Measurements from ENCODE around the gene DCC. TPM values are rescaled to one million over a fixed set of nuclear protein-coding genes. Genes with fewer than 3 reads are reported as not detected.

DCC gene
- total RNA-seq, 1 donor from 2014 or later = 0.06 TPM

GRCh38 chr18:52667463-52668065 lies 327.6 kb downstream of the DCC start:
- no peak for DNase-seq (ENCODE audit: extremely low read depth, low read depth, low spot score)

GRCh38 chr18:52670896-52671295 lies 330.9 kb downstream of the DCC start:
- no peak for DNase-seq (ENCODE audit: extremely low read depth, low read depth, low spot score)

GRCh38 chr18:52678034-52678433 lies 338.0 kb downstream of the DCC start:
- DNase-seq (ENCODE audit: extremely low read depth, low read depth, low spot score) = no peak

- no peak for DNase-seq (ENCODE audit: extremely low read depth, low read depth, low spot score)
Measured at GRCh38 chr18:52678551-52678950, 338.6 kb downstream of the DCC start.

GRCh38 chr18:52679354-52679753 lies 339.4 kb downstream of the DCC start:
- DNase-seq (ENCODE audit: extremely low read depth, low read depth, low spot score) = no peak

GRCh38 chr18:52682260-52682659 lies 342.3 kb downstream of the DCC start:
- DNase-seq (ENCODE audit: extremely low read depth, low read depth, low spot score) = no peak

GRCh38 chr18:52685316-52685715 lies 345.3 kb downstream of the DCC start:
- no peak for DNase-seq (ENCODE audit: extremely low read depth, low read depth, low spot score)

GRCh38 chr18:52691841-52692240 lies 351.8 kb downstream of the DCC start:
- no peak for DNase-seq (ENCODE audit: extremely low read depth, low read depth, low spot score)

GRCh38 chr18:52694804-52695203 lies 354.8 kb downstream of the DCC start:
- no peak for DNase-seq (ENCODE audit: extremely low read depth, low read depth, low spot score)

GRCh38 chr18:52700116-52700515 lies 360.1 kb downstream of the DCC start:
- DNase-seq (ENCODE audit: extremely low read depth, low read depth, low spot score) = no peak

GRCh38 chr18:52700816-52701215 lies 360.8 kb downstream of the DCC start:
- DNase-seq (ENCODE audit: extremely low read depth, low read depth, low spot score) = no peak

- no peak for DNase-seq (ENCODE audit: extremely low read depth, low read depth, low spot score)
Measured at GRCh38 chr18:52701219-52701935, 361.4 kb downstream of the DCC start.

- no peak for DNase-seq (ENCODE audit: extremely low read depth, low read depth, low spot score)
Measured at GRCh38 chr18:52715421-52715820, 375.4 kb downstream of the DCC start.

- no peak for DNase-seq (ENCODE audit: extremely low read depth, low read depth, low spot score)
Measured at GRCh38 chr18:52715991-52716390, 376.0 kb downstream of the DCC start.

- no peak for DNase-seq (ENCODE audit: extremely low read depth, low read depth, low spot score)
Measured at GRCh38 chr18:52716973-52717372, 377.0 kb downstream of the DCC start.

- no peak for DNase-seq (ENCODE audit: extremely low read depth, low read depth, low spot score)
Measured at GRCh38 chr18:52722904-52723303, 382.9 kb downstream of the DCC start.

- DNase-seq (ENCODE audit: extremely low read depth, low read depth, low spot score) = no peak
Measured at GRCh38 chr18:52723550-52723970, 383.6 kb downstream of the DCC start.

GRCh38 chr18:52730972-52731619 lies 391.1 kb downstream of the DCC start:
- DNase-seq (ENCODE audit: extremely low read depth, low read depth, low spot score) = no peak

GRCh38 chr18:52738946-52739345 lies 398.9 kb downstream of the DCC start:
- no peak for DNase-seq (ENCODE audit: extremely low read depth, low read depth, low spot score)

GRCh38 chr18:52746986-52747385 lies 407.0 kb downstream of the DCC start:
- DNase-seq (ENCODE audit: extremely low read depth, low read depth, low spot score) = no peak

- DNase-seq (ENCODE audit: extremely low read depth, low read depth, low spot score) = no peak
Measured at GRCh38 chr18:52747869-52748268, 407.9 kb downstream of the DCC start.

- DNase-seq (ENCODE audit: extremely low read depth, low read depth, low spot score) = no peak
Measured at GRCh38 chr18:52748343-52748742, 408.3 kb downstream of the DCC start.

Measured in glomerular endothelial cell (primary cell).